IMR-90 (cell line): ENCODE data around the gene MCHR2. TPM values are rescaled to one million over a fixed set of nuclear protein-coding genes. Genes with fewer than 3 reads are reported as not detected.

Experiments used
- ATAC-seq: fragments of 200-7000 bp; cut with Tn5 transposase; 2 replicates; pipeline ENCODE4 v1.9.1; 2020; ENCODE audit warnings: low read depth, mild to moderate bottlenecking, moderate library complexity
- BruUV-seq: library from RNA; stranded (reverse); fragments of 400-500 nt; replicated peaks from 2 replicates; lab custom pipeline; 2021; lab: Mats Ljungman, UMichigan
- CTCF ChIA-PET: fragments of 300-600 bp; formaldehyde crosslinking; extraction: SDS; loops from one replicate; lab custom pipeline; 2021; ENCODE audit warnings: antibody characterized with exemption; lab: Yijun Ruan, JAX
- POLR2A ChIA-PET: fragments of 300-600 bp; sonication (Branson Sonifier 250); formaldehyde crosslinking; loops from one replicate; lab custom pipeline; 2022; ENCODE audit warnings: antibody characterized with exemption; ENCODE audit not compliant: unreplicated experiment; lab: Charles Lee
- DNase-seq: peaks from one replicate; pipeline ENCODE4 v3.0.0; 2013
- H2AFZ ChIP-seq: replicated peaks from 2 replicates; pipeline ENCODE3; 2013; ENCODE audit warnings: low read length, mild to moderate bottlenecking; ENCODE audit not compliant: poor library complexity
- H2AK5ac ChIP-seq: 2 replicates; pipeline ENCODE4 v1.6.1; 2013; ENCODE audit warnings: low read depth, low read length, inconsistent platforms
- H2AK9ac ChIP-seq: replicated peaks from 2 replicates; pipeline ENCODE3; 2013; ENCODE audit warnings: mild to moderate bottlenecking, low read depth, low read length, moderate library complexity; ENCODE audit not compliant: poor library complexity
- H2BK120ac ChIP-seq: 2 replicates; pipeline ENCODE4 v1.6.1; 2013; ENCODE audit warnings: low read depth, low read length, inconsistent platforms
- H2BK15ac ChIP-seq: 3 replicates; pipeline ENCODE4 v1.6.1; 2013; ENCODE audit warnings: low read depth, low read length, inconsistent platforms
- H2BK20ac ChIP-seq: 2 replicates; pipeline ENCODE4 v1.6.1; 2013; ENCODE audit warnings: low read depth, mild to moderate bottlenecking, inconsistent platforms, low read length, moderate library complexity
- H2BK5ac ChIP-seq: 2 replicates; pipeline ENCODE4 v1.6.1; 2013; ENCODE audit warnings: mild to moderate bottlenecking, low read depth, low read length, inconsistent platforms; ENCODE audit not compliant: poor library complexity, severe bottlenecking
- H3K14ac ChIP-seq: replicated peaks from 2 replicates; pipeline ENCODE4 v1.6.1; 2013; ENCODE audit warnings: low read depth, low read length, inconsistent platforms
- H3K18ac ChIP-seq: 2 replicates; pipeline ENCODE4 v1.6.1; 2013; ENCODE audit warnings: low read depth, low read length, control low read depth
- H3K23ac ChIP-seq: 2 replicates; pipeline ENCODE4 v1.6.1; 2013; ENCODE audit warnings: low read depth, low read length, inconsistent platforms
- H3K27ac ChIP-seq: 2 replicates; pipeline ENCODE4 v1.5.1; 2013; ENCODE audit warnings: mild to moderate bottlenecking, control low read depth, low read length; ENCODE audit not compliant: insufficient read depth
- H3K27me3 ChIP-seq: 2 replicates; pipeline ENCODE4 v1.6.1; 2013; ENCODE audit warnings: low read length; ENCODE audit not compliant: control insufficient read depth, insufficient read depth
- H3K36me3 ChIP-seq: 2 replicates; pipeline ENCODE4 v1.6.1; 2013; ENCODE audit warnings: low read length, mixed read lengths; ENCODE audit not compliant: control insufficient read depth, insufficient read depth
- H3K4ac ChIP-seq: 2 replicates; pipeline ENCODE4 v1.6.1; 2013; ENCODE audit warnings: low read depth, low read length, inconsistent platforms
- H3K4me1 ChIP-seq: 2 replicates; pipeline ENCODE4 v1.6.1; 2013; ENCODE audit warnings: low read length, mixed read lengths; ENCODE audit not compliant: control insufficient read depth, insufficient read depth
- H3K4me2 ChIP-seq: 2 replicates; pipeline ENCODE4 v1.6.1; 2013; ENCODE audit warnings: low read depth, mild to moderate bottlenecking, control low read depth, low read length, moderate library complexity
- H3K4me3 ChIP-seq: 2 replicates; pipeline ENCODE4 v1.5.1; 2013; ENCODE audit warnings: low read depth, mild to moderate bottlenecking, control low read depth, low read length, moderate library complexity; ENCODE audit not compliant: insufficient read depth
- H3K56ac ChIP-seq: 2 replicates; pipeline ENCODE4 v1.6.1; 2013; ENCODE audit warnings: low read length, inconsistent platforms; ENCODE audit not compliant: insufficient read depth; ENCODE audit errors: extremely low read depth
- H3K79me1 ChIP-seq, 2 experiments: 2 replicates each; pipeline ENCODE4 v1.6.1; 2013; ENCODE audit warnings: low read length in 2 of 2, inconsistent platforms in 1 of 2, low read depth in 1 of 2
- H3K9ac ChIP-seq: 2 replicates; pipeline ENCODE4 v1.6.1; 2013; ENCODE audit warnings: low read depth, low read length, control low read depth
- H3K9me1 ChIP-seq: 2 replicates; pipeline ENCODE4 v1.6.1; 2013; ENCODE audit warnings: low read length, inconsistent platforms; ENCODE audit not compliant: insufficient read depth
- H3K9me3 ChIP-seq: 2 replicates; pipeline ENCODE4 v1.6.1; 2013; ENCODE audit warnings: low read length; ENCODE audit not compliant: control insufficient read depth, insufficient read depth
- H4K20me1 ChIP-seq: 2 replicates; pipeline ENCODE4 v1.6.1; 2013; ENCODE audit warnings: low read length, inconsistent platforms; ENCODE audit not compliant: insufficient read depth
- H4K5ac ChIP-seq: 2 replicates; pipeline ENCODE4 v1.6.1; 2013; ENCODE audit warnings: mild to moderate bottlenecking, low read depth, low read length, control low read depth
- H4K8ac ChIP-seq, 2 experiments: 2 replicates each; pipeline ENCODE4 v1.6.1; 2013; ENCODE audit warnings: low read depth in 2 of 2, low read length in 2 of 2, control low read depth in 1 of 2, inconsistent platforms in 1 of 2
- H4K91ac ChIP-seq: 2 replicates; pipeline ENCODE4 v1.6.1; 2013; ENCODE audit warnings: low read depth, low read length, inconsistent platforms; ENCODE audit not compliant: insufficient read depth
- BHLHE40 ChIP-seq: fragments of 150-350 bp; IDR thresholded peaks from 2 replicates; pipeline ENCODE4 v1.6.1; 2016; ENCODE audit warnings: mild to moderate bottlenecking, low read depth, low read length
- CEBPB ChIP-seq: IDR thresholded peaks from 2 replicates; pipeline ENCODE4 v1.6.1; 2012; ENCODE audit warnings: low read depth, low read length, improper control_type of control experiment
- CHD1 ChIP-seq: IDR thresholded peaks from 2 replicates; pipeline ENCODE4 v1.6.1; 2012; ENCODE audit warnings: low read depth, low read length, improper control_type of control experiment
- FOS ChIP-seq: fragments of 150-350 bp; IDR thresholded peaks from 2 replicates; pipeline ENCODE4 v1.6.1; 2016; ENCODE audit warnings: low read depth, low read length
- MAFK ChIP-seq: IDR thresholded peaks from 2 replicates; pipeline ENCODE4 v1.6.1; 2012; ENCODE audit warnings: low read depth, low read length, improper control_type of control experiment
- MAZ ChIP-seq: IDR thresholded peaks from 2 replicates; pipeline ENCODE4 v1.6.1; 2012; ENCODE audit warnings: low read depth, mild to moderate bottlenecking, low read length, improper control_type of control experiment, moderate library complexity, borderline replicate concordance
- MXI1 ChIP-seq: IDR thresholded peaks from 2 replicates; pipeline ENCODE4 v1.6.1; 2012; ENCODE audit warnings: low read depth, mild to moderate bottlenecking, low read length, moderate library complexity, borderline replicate concordance
- NFE2L2 ChIP-seq: fragments of 150-350 bp; IDR thresholded peaks from 2 replicates; pipeline ENCODE4 v1.6.1; 2016; ENCODE audit warnings: low read depth, mild to moderate bottlenecking, low read length
- POLR2A ChIP-seq: IDR thresholded peaks from 2 replicates; pipeline ENCODE4 v1.6.1; 2012; ENCODE audit warnings: mild to moderate bottlenecking, low read depth, low read length
- RAD21 ChIP-seq: IDR thresholded peaks from 2 replicates; pipeline ENCODE4 v1.6.1; 2012; ENCODE audit warnings: low read length, improper control_type of control experiment
- RCOR1 ChIP-seq: IDR thresholded peaks from 2 replicates; pipeline ENCODE4 v1.6.1; 2012; ENCODE audit warnings: mild to moderate bottlenecking, low read length, improper control_type of control experiment; ENCODE audit not compliant: insufficient replicate concordance
- RFX5 ChIP-seq: IDR thresholded peaks from 2 replicates; pipeline ENCODE4 v1.8.0; 2012; ENCODE audit warnings: low read depth, mild to moderate bottlenecking, low read length, moderate library complexity
- SMC3 ChIP-seq: fragments of 150-350 bp; IDR thresholded peaks from 2 replicates; pipeline ENCODE4 v1.6.1; 2016; ENCODE audit warnings: low read depth, mild to moderate bottlenecking, antibody characterized with exemption, low read length, moderate library complexity
- WGBS, 2 experiments: methylation state at CpG; one replicate each; pipeline versions ENCODE4 v1.1.5 to v1.1.7; 2013; ENCODE audit warnings: missing lambda C conversion rate in 2 of 2; ENCODE audit not compliant: insufficient read length in 1 of 2; ENCODE audit errors: extremely low coverage in 2 of 2; 5-methylcytosine and 5-hydroxymethylcytosine counted together
- dilution Hi-C: fragments of 300-500 bp; cut with HindIII; formaldehyde crosslinking; loops from one replicate; pipeline ENCODE4 v1.14.3; 2018; ENCODE audit warnings: low sequenced_read_pairs; ENCODE audit not compliant: unreplicated experiment
- in situ Hi-C: fragments of 300-500 bp; cut with MboI; formaldehyde crosslinking; loops from 3 replicates; pipeline ENCODE4 v1.14.3; 2019; ENCODE audit warnings: low sequenced_read_pairs, inconsistent platforms, mixed read lengths
- intact Hi-C: fragments of 100-400 bp; cut with micrococcal nuclease; formaldehyde crosslinking; loops from 2 replicates; pipeline ENCODE4 v1.10.0; 2022
- polyA plus RNA-seq, 3 experiments: library from polyadenylated mRNA; depleted of rRNA; stranded (reverse); fragments of >200 nt; gene quantifications; 2 replicates each; pipeline ENCODE4 v1.2.3, GENCODE V29; 2012; ENCODE audit warnings: low replicate concordance in 1 of 3
- total RNA-seq: library from RNA; depleted of rRNA; stranded (reverse); fragments of >200 nt; gene quantifications from 2 replicates; pipeline ENCODE4 v1.2.3, GENCODE V29; 2012
- TF ChIP-seq, protein P1 (sequence below): fragments of 150-350 bp; IDR thresholded peaks from 2 replicates; pipeline ENCODE4 v1.6.1; 2017; ENCODE audit warnings: mild to moderate bottlenecking, antibody characterized with exemption, low read length, low read depth
- TF ChIP-seq, protein P2 (sequence below): fragments of 150-350 bp; IDR thresholded peaks from 2 replicates; pipeline ENCODE4 v1.6.1; 2016; ENCODE audit warnings: low read depth, mild to moderate bottlenecking, low read length, moderate library complexity, borderline replicate concordance
- TF ChIP-seq, protein P3 (sequence below): conservative IDR thresholded peaks from 2 replicates; pipeline ENCODE4 v1.5.1; 2012; ENCODE audit warnings: mild to moderate bottlenecking, low read depth, low read length, improper control_type of control experiment

The MCHR2 gene
- total and polyA plus RNA-seq, 2 of the 4 experiments (the other 2 are of a cell fraction) = not detected

DNA sequence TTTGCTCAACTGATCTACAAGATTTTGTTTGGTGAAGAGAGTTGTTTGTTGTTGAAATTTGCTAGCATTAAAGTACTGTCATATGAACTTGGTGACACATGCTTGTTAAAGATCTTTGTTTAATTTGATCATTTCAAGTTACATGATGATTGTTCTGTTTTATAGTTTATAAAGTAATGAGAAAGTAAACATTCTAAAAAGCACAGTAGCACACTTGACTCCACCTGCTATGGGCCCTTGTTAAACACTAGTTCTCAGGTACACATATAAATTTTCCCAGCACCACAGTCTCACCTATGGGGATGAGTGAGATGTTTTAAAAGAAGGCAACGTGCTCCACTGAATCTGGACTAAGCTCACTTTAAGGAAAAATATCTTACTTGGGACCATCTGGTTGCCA, 14.1 kb downstream of the MCHR2 start:
- CTCF ChIA-PET = no interaction called here
- Histone ChIP-seq H2BK15ac (no peak overlapping the region), H3K27me3 (no peaks in the 10 kb centered on the region), H3K4me3 (no peak overlapping the region), H3K56ac (no peak overlapping the region), H3K9me3 (no peaks in the 10 kb centered on the region), H2AK5ac (no peak overlapping the region), H3K79me1 (no peaks in the 10 kb centered on the region), H2BK120ac (no peak overlapping the region), H2AFZ (no peak overlapping the region), H2AK9ac (no peak overlapping the region), H4K20me1 (no peaks in the 10 kb centered on the region), H3K14ac (no peak overlapping the region), H4K91ac (no peak overlapping the region), H2BK5ac (no peak overlapping the region), H4K8ac (no peak overlapping the region), H3K27ac (no peak overlapping the region), H3K36me3 (no peaks in the 10 kb centered on the region), H3K23ac (no peak overlapping the region), H3K4me1 (no peaks in the 10 kb centered on the region), H3K4me2 (no peak overlapping the region), H3K18ac (no peak overlapping the region), H2BK20ac (no peak overlapping the region), H3K9me1 (no peaks in the 10 kb centered on the region), H4K5ac (no peak overlapping the region), H3K4ac (no peak overlapping the region), H3K9ac (no peak overlapping the region)
- ATAC-seq (no peak), DNase-seq (no peak)
- intact Hi-C loops = no loop called here
- in situ Hi-C loops = no loop called here
- POLR2A ChIA-PET = no interaction called here
- dilution Hi-C loops = no loop called here
- no peak for TF ChIP-seq RFX5
- TF ChIP-seq MXI1 = no peak
- TF ChIP-seq CEBPB = no peak
- TF ChIP-seq RCOR1 = no peak
- TF ChIP-seq, protein P1, sequence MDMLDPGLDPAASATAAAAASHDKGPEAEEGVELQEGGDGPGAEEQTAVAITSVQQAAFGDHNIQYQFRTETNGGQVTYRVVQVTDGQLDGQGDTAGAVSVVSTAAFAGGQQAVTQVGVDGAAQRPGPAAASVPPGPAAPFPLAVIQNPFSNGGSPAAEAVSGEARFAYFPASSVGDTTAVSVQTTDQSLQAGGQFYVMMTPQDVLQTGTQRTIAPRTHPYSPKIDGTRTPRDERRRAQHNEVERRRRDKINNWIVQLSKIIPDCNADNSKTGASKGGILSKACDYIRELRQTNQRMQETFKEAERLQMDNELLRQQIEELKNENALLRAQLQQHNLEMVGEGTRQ = no peak
- TF ChIP-seq RAD21 = no peak
- no peak for TF ChIP-seq NFE2L2
- TF ChIP-seq MAFK = no peak
- no peak for TF ChIP-seq POLR2A
- TF ChIP-seq CHD1 = no peak
- TF ChIP-seq FOS = no peak
- TF ChIP-seq, protein P2, sequence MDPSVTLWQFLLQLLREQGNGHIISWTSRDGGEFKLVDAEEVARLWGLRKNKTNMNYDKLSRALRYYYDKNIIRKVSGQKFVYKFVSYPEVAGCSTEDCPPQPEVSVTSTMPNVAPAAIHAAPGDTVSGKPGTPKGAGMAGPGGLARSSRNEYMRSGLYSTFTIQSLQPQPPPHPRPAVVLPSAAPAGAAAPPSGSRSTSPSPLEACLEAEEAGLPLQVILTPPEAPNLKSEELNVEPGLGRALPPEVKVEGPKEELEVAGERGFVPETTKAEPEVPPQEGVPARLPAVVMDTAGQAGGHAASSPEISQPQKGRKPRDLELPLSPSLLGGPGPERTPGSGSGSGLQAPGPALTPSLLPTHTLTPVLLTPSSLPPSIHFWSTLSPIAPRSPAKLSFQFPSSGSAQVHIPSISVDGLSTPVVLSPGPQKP = no peak
- TF ChIP-seq, protein P3, sequence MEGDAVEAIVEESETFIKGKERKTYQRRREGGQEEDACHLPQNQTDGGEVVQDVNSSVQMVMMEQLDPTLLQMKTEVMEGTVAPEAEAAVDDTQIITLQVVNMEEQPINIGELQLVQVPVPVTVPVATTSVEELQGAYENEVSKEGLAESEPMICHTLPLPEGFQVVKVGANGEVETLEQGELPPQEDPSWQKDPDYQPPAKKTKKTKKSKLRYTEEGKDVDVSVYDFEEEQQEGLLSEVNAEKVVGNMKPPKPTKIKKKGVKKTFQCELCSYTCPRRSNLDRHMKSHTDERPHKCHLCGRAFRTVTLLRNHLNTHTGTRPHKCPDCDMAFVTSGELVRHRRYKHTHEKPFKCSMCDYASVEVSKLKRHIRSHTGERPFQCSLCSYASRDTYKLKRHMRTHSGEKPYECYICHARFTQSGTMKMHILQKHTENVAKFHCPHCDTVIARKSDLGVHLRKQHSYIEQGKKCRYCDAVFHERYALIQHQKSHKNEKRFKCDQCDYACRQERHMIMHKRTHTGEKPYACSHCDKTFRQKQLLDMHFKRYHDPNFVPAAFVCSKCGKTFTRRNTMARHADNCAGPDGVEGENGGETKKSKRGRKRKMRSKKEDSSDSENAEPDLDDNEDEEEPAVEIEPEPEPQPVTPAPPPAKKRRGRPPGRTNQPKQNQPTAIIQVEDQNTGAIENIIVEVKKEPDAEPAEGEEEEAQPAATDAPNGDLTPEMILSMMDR = no peak
- TF ChIP-seq SMC3 = no peak
- TF ChIP-seq MAZ = no peak
- TF ChIP-seq BHLHE40 = no peak
- no TSS peak for BruUV-seq
- no CpG with 5 or more reads among the region's 1 CpG for WGBS, 2 experiments
